PC-9 (cell line): ENCODE results near the gene ABI2. TPM values are rescaled to one million over a fixed set of nuclear protein-coding genes. Genes with fewer than 3 reads are reported as not detected.
"Not testable (repeated sequence)": the region's sequence is repeated elsewhere in the genome, so short reads cannot be mapped to it uniquely, and the experiment has no call there.

ENCODE experiments used
- BruUV-seq: library from RNA; stranded (reverse); fragments of 400-500 nt; replicated peaks from 2 replicates; lab custom pipeline; 2021; lab: Mats Ljungman, UMichigan
- CTCF ChIA-PET: fragments of 300-600 bp; sonication (Branson Sonifier 250); formaldehyde crosslinking; loops from one replicate; lab custom pipeline; 2022; ENCODE audit warnings: antibody characterized with exemption; lab: Charles Lee
- POLR2A ChIA-PET: fragments of 300-600 bp; sonication (Branson Sonifier 250); formaldehyde crosslinking; loops from one replicate; lab custom pipeline; 2022; ENCODE audit warnings: antibody characterized with exemption; ENCODE audit not compliant: unreplicated experiment; lab: Charles Lee
- DNase-seq, 2 experiments: peaks; one replicate each; pipeline versions ENCODE4 v3.0.0 to v3.0.0-alpha.2; 2015 to 2022; ENCODE audit warnings: mixed read lengths in 1 of 2
- H2AFZ ChIP-seq: fragments of 200-600 bp; sonication (generic); 2 replicates; pipeline ENCODE4 v1.8.1; 2017; ENCODE audit warnings: antibody characterized with exemption
- H3F3A ChIP-seq: fragments of 200-600 bp; sonication (generic); 2 replicates; pipeline ENCODE4 v1.8.1; 2017; ENCODE audit warnings: antibody characterized with exemption, mild to moderate bottlenecking, low read depth; ENCODE audit not compliant: insufficient read depth
- H3K27ac ChIP-seq: fragments of 200-600 bp; sonication (generic); 2 replicates; pipeline ENCODE4 v1.6.1; 2016; ENCODE audit warnings: mixed run types
- H3K27me3 ChIP-seq: fragments of 200-600 bp; sonication (generic); 2 replicates; pipeline ENCODE4 v1.6.1; 2016; ENCODE audit warnings: low read depth, mixed run types; ENCODE audit not compliant: insufficient read depth
- H3K36me3 ChIP-seq: fragments of 200-600 bp; sonication (generic); 2 replicates; pipeline ENCODE4 v1.6.1; 2016; ENCODE audit warnings: low read depth, mixed run types
- H3K4me1 ChIP-seq: fragments of 200-600 bp; sonication (generic); replicated peaks from 2 replicates; pipeline ENCODE4 v1.6.1; 2016; ENCODE audit warnings: mixed run types; ENCODE audit not compliant: insufficient read depth
- H3K4me2 ChIP-seq: fragments of 200-600 bp; sonication (generic); 2 replicates; pipeline ENCODE4 v1.6.1; 2017; ENCODE audit warnings: mixed run types
- H3K4me3 ChIP-seq: fragments of 200-600 bp; sonication (generic); 2 replicates; pipeline ENCODE4 v1.6.1; 2016; ENCODE audit warnings: mixed run types
- H3K79me2 ChIP-seq: fragments of 200-600 bp; sonication (generic); 2 replicates; pipeline ENCODE4 v1.6.1; 2017; ENCODE audit warnings: low read depth, mixed run types
- H3K9me2 ChIP-seq: fragments of 200-600 bp; sonication (generic); 2 replicates; pipeline ENCODE4 v1.8.1; 2017; ENCODE audit warnings: mild to moderate bottlenecking; ENCODE audit not compliant: insufficient read depth
- H3K9me3 ChIP-seq: fragments of 200-600 bp; sonication (generic); 2 replicates; pipeline ENCODE4 v1.8.1; 2016; ENCODE audit warnings: low read depth; ENCODE audit not compliant: insufficient read depth
- H4K20me1 ChIP-seq: fragments of 200-600 bp; sonication (generic); 2 replicates; pipeline ENCODE4 v1.8.1; 2017; ENCODE audit not compliant: insufficient read depth
- CTCF ChIP-seq: fragments of 200-600 bp; sonication (generic); conservative IDR thresholded peaks from 2 replicates; pipeline ENCODE4 v1.6.1; 2017; ENCODE audit warnings: mixed run types, antibody characterized with exemption, mild to moderate bottlenecking, moderate library complexity
- EZH2 ChIP-seq: fragments of 200-600 bp; sonication (generic); IDR thresholded peaks from 2 replicates; pipeline ENCODE4 v1.8.0; 2017; ENCODE audit warnings: antibody characterized with exemption, low read depth
- intact Hi-C: fragments of 100-400 bp; cut with micrococcal nuclease; formaldehyde crosslinking; loops from one replicate; pipeline ENCODE4 v1.10.0; 2022; ENCODE audit not compliant: unreplicated experiment
- total RNA-seq: library from RNA; stranded (reverse); gene quantifications from 2 replicates; pipeline ENCODE4 v1.2.3, GENCODE V29; 2021

The ABI2 gene
- total RNA-seq, 1 experiment from 2014 or later = 54.3 TPM

GRCh38 chr2:203282101-203282500, 46.1 kb upstream of the ABI2 start:
- no peak for DNase-seq
- Histone ChIP-seq H3K9me3 (no peaks in the 10 kb centered on the region), H4K20me1 (no peaks in the 10 kb centered on the region), H3K27me3 (no peaks in the 10 kb centered on the region), H3K9me2 (no peaks in the 10 kb centered on the region), H3K79me2 (no peaks in the 10 kb centered on the region), H3K4me1 (no peaks in the 10 kb centered on the region), H3F3A (no peaks in the 10 kb centered on the region), H3K4me2 (no peak overlapping the region), H2AFZ (no peak overlapping the region), H3K36me3 (no peaks in the 10 kb centered on the region), H3K27ac (no peak overlapping the region), H3K4me3 (no peak overlapping the region)
- intact Hi-C loops = no loop called here
- CTCF ChIA-PET = no interaction called here
- POLR2A ChIA-PET = no interaction called here
- no TSS peak for BruUV-seq
- TF ChIP-seq CTCF = no peak
- no peak for TF ChIP-seq EZH2

- BruUV-seq = no TSS peak
Measured at GRCh38 chr2:203286532-203286931, 41.7 kb upstream of the ABI2 start.

GRCh38 chr2:203301667-203302066, 26.5 kb upstream of the ABI2 start:
- H3K9me2 ChIP-seq = no peaks in the 10 kb centered on the region
- no TSS peak for BruUV-seq
- H3K4me1 ChIP-seq = no peaks in the 10 kb centered on the region
- H2AFZ ChIP-seq = no peak overlapping the region
- H3K4me3 ChIP-seq = no peak overlapping the region
- H4K20me1 ChIP-seq = no peaks in the 10 kb centered on the region
- ChIA-PET CTCF (no interaction called here), POLR2A (no interaction called here)
- no peaks in the 10 kb centered on the region for H3K9me3 ChIP-seq
- no peak overlapping the region for H3K4me2 ChIP-seq
- no peaks in the 10 kb centered on the region for H3K36me3 ChIP-seq
- H3K27me3 ChIP-seq = no peaks in the 10 kb centered on the region
- intact Hi-C loops = no loop called here
- no peaks in the 10 kb centered on the region for H3K79me2 ChIP-seq
- TF ChIP-seq CTCF = no peak
- no peak for TF ChIP-seq EZH2
- H3F3A ChIP-seq = no peaks in the 10 kb centered on the region
- no peak overlapping the region for H3K27ac ChIP-seq
- DNase-seq = no peak

More at GRCh38 chr2:203286532-203286931, 41.7 kb upstream of the ABI2 start:
- Histone ChIP-seq H3K27ac (no peak overlapping the region), H3K79me2 (no peaks in the 10 kb centered on the region), H3F3A (no peaks in the 10 kb centered on the region), H3K9me3 (no peaks in the 10 kb centered on the region), H3K4me2 (no peak overlapping the region), H3K4me3 (no peak overlapping the region), H3K4me1 (no peaks in the 10 kb centered on the region), H4K20me1 (no peaks in the 10 kb centered on the region), H3K27me3 (no peaks in the 10 kb centered on the region), H2AFZ (no peak overlapping the region), H3K36me3 (no peaks in the 10 kb centered on the region), H3K9me2 (no peaks in the 10 kb centered on the region)
- no peak for DNase-seq
- TF ChIP-seq EZH2 (no peak), CTCF (no peak)
- CTCF ChIA-PET = no interaction called here
- intact Hi-C loops = no loop called here
- POLR2A ChIA-PET = no interaction called here

- H3K27ac ChIP-seq, H3F3A ChIP-seq, BruUV-seq, H3K27me3 ChIP-seq, H3K79me2 ChIP-seq, H3K4me3 ChIP-seq, intact Hi-C loops, H3K4me1 ChIP-seq, H3K9me3 ChIP-seq, H4K20me1 ChIP-seq, H3K4me2 ChIP-seq, H3K36me3 ChIP-seq, H2AFZ ChIP-seq, POLR2A ChIA-PET, DNase-seq, CTCF ChIA-PET, H3K9me2 ChIP-seq: not testable (repeated sequence)
Measured at GRCh38 chr2:203302586-203302985, 25.6 kb upstream of the ABI2 start.
